Body of pancreas (tissue), 4 donors: ENCODE results near the gene C2orf69. TPM values are rescaled to one million over a fixed set of nuclear protein-coding genes. Genes with fewer than 3 reads are reported as not detected.

Experiments used
- ATAC-seq: fragments of 150-250 bp; one replicate; pipeline ENCODE4 v1.9.1; 2016
- DNase-seq, 4 donors: peaks; one replicate each; pipeline ENCODE4 v3.0.0-alpha.2; 2019
- H3K27ac ChIP-seq, 4 donors: fragments of 200-600 bp; sonication (generic); 1 replicate in 3 of 4; 2 replicates in 1 of 4; pipeline versions ENCODE4 v1.5.1 to v1.6.1; 2016 to 2019; ENCODE audit warnings: mild to moderate bottlenecking in 1 of 4, mixed read lengths in 1 of 4, moderate library complexity in 1 of 4
- H3K27me3 ChIP-seq, 2 donors: fragments of 200-600 bp; sonication (generic); one replicate each; pipeline ENCODE4 v1.6.0; 2016; ENCODE audit warnings: mild to moderate bottlenecking in 1 of 2
- H3K36me3 ChIP-seq, 2 donors: fragments of 200-600 bp; sonication (generic); replicated peaks in 1 of 2; 2 replicates each; pipeline ENCODE4 v1.5.1; 2016; ENCODE audit warnings: low read depth in 2 of 2; ENCODE audit not compliant: insufficient read depth in 1 of 2
- H3K4me1 ChIP-seq: fragments of 200-600 bp; sonication (generic); one replicate; pipeline ENCODE4 v1.6.0; 2016
- H3K4me3 ChIP-seq, 2 donors: fragments of 200-600 bp; sonication (generic); 1 replicate in 1 of 2; 2 replicates in 1 of 2; pipeline ENCODE4 v1.5.1; 2016 to 2019
- H3K9me3 ChIP-seq, 3 donors: fragments of 200-600 bp; sonication (generic); 1 replicate in 2 of 3; 2 replicates in 1 of 3; pipeline ENCODE4 v1.5.1; 2016
- POLR2A ChIP-seq, 3 donors: fragments of 450-650 bp; IDR thresholded peaks; one replicate each; pipeline ENCODE4 v1.6.1; 2016; ENCODE audit warnings: antibody characterized with exemption in 3 of 3, mild to moderate bottlenecking in 2 of 3
- WGBS, 2 donors: methylation state at CpG; one replicate each; pipeline ENCODE4 v1.1.5; 2017; 5-methylcytosine and 5-hydroxymethylcytosine counted together
- intact Hi-C: fragments of 100-400 bp; cut with DNase I; formaldehyde crosslinking; loops from one replicate; pipeline ENCODE4 v1.15.1; 2023
- total RNA-seq, 2 donors: library from RNA; depleted of rRNA; stranded (reverse); fragments of >200 nt; gene quantifications; one replicate each; pipeline ENCODE4 v1.1.0, GENCODE V29; 2016
- TF ChIP-seq, protein P1 (sequence below), 7 experiments: fragments of 450-650 bp in 4 of 7; fragments of 200-600 bp in 3 of 7; sonication (generic) in 3 of 7; IDR thresholded peaks; one replicate each; pipeline ENCODE4 v1.5.1; 2016 to 2019; ENCODE audit warnings: antibody characterized with exemption in 7 of 7

Gene C2orf69
- total RNA-seq, 2 donors from 2014 or later, result 4.0 to 10.6 TPM

DNA sequence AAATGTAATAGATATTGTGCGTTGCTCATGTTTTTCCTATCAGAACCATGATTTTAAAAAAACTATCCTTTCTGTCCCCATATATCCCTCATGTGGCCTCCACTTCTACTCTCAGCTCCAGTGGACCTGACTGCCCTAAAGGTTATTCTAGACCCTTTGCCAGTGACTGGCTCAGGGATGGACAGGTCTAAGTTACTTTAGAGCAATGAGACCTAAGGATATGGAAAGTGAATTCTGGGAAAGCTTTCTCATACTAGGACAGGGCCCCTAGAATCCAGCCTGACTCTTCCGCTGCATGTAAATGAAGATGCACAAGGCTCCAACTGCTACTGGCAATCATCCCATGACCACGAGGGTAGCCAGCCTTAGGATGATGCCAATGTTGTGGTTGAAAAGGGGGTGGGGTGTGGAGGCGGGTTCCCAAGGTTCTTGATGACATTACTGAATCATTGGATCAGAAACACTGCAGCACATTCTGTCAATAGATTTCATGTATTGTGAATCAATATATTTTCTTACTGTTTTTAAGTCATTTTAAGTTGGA, 21.3 kb downstream of the C2orf69 start:
- no peak for TF ChIP-seq POLR2A (IDR thresholded peaks at IDR 0.05)
- TF ChIP-seq, protein P1, sequence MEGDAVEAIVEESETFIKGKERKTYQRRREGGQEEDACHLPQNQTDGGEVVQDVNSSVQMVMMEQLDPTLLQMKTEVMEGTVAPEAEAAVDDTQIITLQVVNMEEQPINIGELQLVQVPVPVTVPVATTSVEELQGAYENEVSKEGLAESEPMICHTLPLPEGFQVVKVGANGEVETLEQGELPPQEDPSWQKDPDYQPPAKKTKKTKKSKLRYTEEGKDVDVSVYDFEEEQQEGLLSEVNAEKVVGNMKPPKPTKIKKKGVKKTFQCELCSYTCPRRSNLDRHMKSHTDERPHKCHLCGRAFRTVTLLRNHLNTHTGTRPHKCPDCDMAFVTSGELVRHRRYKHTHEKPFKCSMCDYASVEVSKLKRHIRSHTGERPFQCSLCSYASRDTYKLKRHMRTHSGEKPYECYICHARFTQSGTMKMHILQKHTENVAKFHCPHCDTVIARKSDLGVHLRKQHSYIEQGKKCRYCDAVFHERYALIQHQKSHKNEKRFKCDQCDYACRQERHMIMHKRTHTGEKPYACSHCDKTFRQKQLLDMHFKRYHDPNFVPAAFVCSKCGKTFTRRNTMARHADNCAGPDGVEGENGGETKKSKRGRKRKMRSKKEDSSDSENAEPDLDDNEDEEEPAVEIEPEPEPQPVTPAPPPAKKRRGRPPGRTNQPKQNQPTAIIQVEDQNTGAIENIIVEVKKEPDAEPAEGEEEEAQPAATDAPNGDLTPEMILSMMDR (IDR thresholded peaks at IDR 0.05), result no peak
- Histone ChIP-seq H3K27ac (no peak overlapping the region), H3K27me3 (no peaks in the 10 kb centered on the region), H3K36me3 (peaks cover 0 to 2% of the 10 kb centered on the region in 2 donors), H3K4me3 (no peak overlapping the region), H3K4me1 (no peaks in the 10 kb centered on the region), H3K9me3 (no peaks in the 10 kb centered on the region)
- intact Hi-C loops, result no loop called here
- DNase-seq, result no peak
- no peak for ATAC-seq
- WGBS, 2 donors, result 81 to 83% methylated on average over 4 of the region's 4 CpGs

DNA sequence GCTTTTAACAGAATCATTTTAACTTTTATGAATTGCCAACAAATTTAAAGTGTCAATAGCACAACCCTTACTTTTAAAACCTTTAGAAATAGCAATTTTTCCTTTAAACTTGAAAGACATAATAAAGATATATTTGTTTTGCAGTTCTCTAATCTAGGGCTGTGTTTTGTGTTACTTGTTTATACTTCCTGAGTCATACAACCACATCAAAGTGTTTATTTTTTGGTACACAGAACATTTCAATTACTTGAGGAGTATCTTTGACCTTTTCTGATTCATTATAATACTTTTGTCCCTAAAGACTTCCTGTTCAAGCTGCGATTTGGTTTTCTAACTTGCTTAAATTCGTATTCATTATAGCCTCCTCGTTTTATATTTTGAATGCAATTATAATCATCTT, 22.4 kb downstream of the C2orf69 start:
- intact Hi-C loops, result no loop called here
- Histone ChIP-seq H3K4me1 (no peaks in the 10 kb centered on the region), H3K27me3 (no peaks in the 10 kb centered on the region), H3K27ac (no peak overlapping the region), H3K9me3 (no peaks in the 10 kb centered on the region), H3K4me3 (no peak overlapping the region), H3K36me3 (peaks cover 0 to 2% of the 10 kb centered on the region in 2 donors)
- TF ChIP-seq, protein P1 (IDR thresholded peaks at IDR 0.05), result no peak
- TF ChIP-seq POLR2A (IDR thresholded peaks at IDR 0.05), result no peak
- 75 to 84% methylated on average over 3 of the region's 3 CpGs for WGBS, 2 donors
- DNase-seq (no peak), ATAC-seq (no peak)

DNA sequence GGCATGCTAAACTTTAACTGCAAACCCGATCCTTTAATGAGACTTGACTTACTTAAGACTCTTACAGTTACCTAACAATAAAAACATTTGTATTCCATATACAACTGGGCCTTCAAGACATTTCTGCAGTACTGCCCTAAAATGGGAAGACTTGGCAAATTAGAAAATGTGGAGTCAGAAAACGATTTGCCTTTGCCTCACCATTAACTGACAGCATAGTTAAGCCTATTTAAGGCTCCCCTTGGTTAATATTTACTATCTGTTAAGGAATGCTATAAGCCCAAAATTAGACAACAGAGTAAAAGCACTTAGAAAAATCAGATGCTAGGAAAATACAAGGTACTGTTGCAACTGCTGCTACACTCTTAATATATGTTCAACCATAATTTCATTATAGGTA, 25.5 kb downstream of the C2orf69 start:
- Histone ChIP-seq H3K4me3 (no peak overlapping the region), H3K36me3 (peaks cover 0 to 7% of the 10 kb centered on the region in 2 donors), H3K27me3 (no peaks in the 10 kb centered on the region), H3K27ac (no peak overlapping the region), H3K9me3 (no peaks in the 10 kb centered on the region), H3K4me1 (no peaks in the 10 kb centered on the region)
- TF ChIP-seq, protein P1 (IDR thresholded peaks at IDR 0.05), result no peak
- TF ChIP-seq POLR2A (IDR thresholded peaks at IDR 0.05), result no peak
- ATAC-seq (no peak), DNase-seq (no peak)
- WGBS, 2 donors, result 35 to 39% methylated on average over 2 of the region's 2 CpGs
- intact Hi-C loops, result no loop called here

DNA sequence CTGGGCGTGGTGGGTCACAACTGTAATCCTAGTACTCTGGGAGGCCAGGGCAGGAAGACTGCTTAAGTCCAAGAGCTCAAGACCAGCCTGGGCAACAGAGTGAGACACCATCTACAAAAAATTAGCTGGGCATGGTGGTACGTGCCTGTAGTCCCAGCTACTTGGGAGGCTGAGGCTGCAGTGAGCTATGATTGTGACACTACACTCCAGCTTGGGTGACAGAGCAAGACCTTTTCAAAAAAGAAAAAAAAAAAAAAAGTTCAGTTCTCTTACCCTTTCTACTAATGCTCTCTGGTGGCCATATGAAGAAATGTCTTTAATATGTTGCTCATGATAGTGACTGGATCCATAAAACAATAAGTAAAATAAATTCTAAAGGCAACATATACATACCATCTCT, 29.3 kb downstream of the C2orf69 start:
- TF ChIP-seq POLR2A (IDR thresholded peaks at IDR 0.05), result no peak
- TF ChIP-seq, protein P1 (IDR thresholded peaks at IDR 0.05), result peak in 5 of 7 experiments; percentile 10 to 35 (median 21)
- ATAC-seq (no peak), DNase-seq (no peak)
- Histone ChIP-seq H3K36me3 (peaks cover 0 to 7% of the 10 kb centered on the region in 2 donors), H3K4me1 (peaks cover 12% of the 10 kb centered on the region), H3K27me3 (no peaks in the 10 kb centered on the region), H3K27ac (no peak overlapping the region), H3K4me3 (no peak overlapping the region), H3K9me3 (no peaks in the 10 kb centered on the region)
- intact Hi-C loops, result no loop called here
- WGBS, 2 donors, result 87 to 88% methylated on average over 2 of the region's 2 CpGs

DNA sequence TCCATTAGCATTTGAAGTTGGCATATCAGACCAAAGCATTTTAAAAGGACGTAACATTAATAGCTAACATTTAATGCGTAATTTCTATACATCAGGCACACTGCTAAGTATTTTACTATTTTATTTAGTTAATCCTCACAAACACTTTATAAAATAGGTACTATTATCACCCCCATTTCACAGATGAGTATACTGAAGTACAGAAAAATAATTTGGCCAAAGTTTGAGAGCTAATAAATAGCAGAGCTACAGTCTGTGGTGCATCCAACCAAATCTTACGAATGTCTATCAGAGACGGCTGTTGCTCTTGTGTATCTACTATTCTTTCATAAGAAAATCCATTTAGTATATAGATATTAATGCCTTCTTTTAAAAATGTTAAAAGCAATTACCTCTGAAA, 32.3 kb downstream of the C2orf69 start:
- Histone ChIP-seq H3K9me3 (no peaks in the 10 kb centered on the region), H3K27ac (no peak overlapping the region), H3K36me3 (peaks cover 0 to 10% of the 10 kb centered on the region in 2 donors), H3K4me1 (peaks cover 14% of the 10 kb centered on the region), H3K27me3 (no peaks in the 10 kb centered on the region), H3K4me3 (no peak overlapping the region)
- intact Hi-C loops, result no loop called here
- ATAC-seq (no peak), DNase-seq (no peak)
- no peak for TF ChIP-seq POLR2A (IDR thresholded peaks at IDR 0.05)
- TF ChIP-seq, protein P1 (IDR thresholded peaks at IDR 0.05), result no peak
- WGBS, 2 donors, result 87 to 89% methylated on average over 4 of the region's 4 CpGs
